GM23338 (cell line): Measurements from ENCODE around the gene SRD5A2. TPM values are rescaled to one million over a fixed set of nuclear protein-coding genes. Genes with fewer than 3 reads are reported as not detected.

Source experiments
- ATAC-seq: fragments of 200-7000 bp; cut with Tn5 transposase; 3 replicates; pipeline ENCODE4 v1.9.1; 2020
- DNase-seq: peaks from one replicate; pipeline ENCODE4 v3.0.0-alpha.2; 2015; ENCODE audit warnings: low spot score
- H2AFZ ChIP-seq: fragments of 200-600 bp; sonication (generic); 2 replicates; pipeline ENCODE4 v1.8.0; 2016; ENCODE audit warnings: antibody characterized with exemption, mild to moderate bottlenecking, moderate library complexity
- H3F3A ChIP-seq: fragments of 200-600 bp; sonication (generic); replicated peaks from 2 replicates; pipeline ENCODE4 v1.8.0; 2017; ENCODE audit warnings: antibody characterized with exemption, mixed run types, low read depth
- H3K27ac ChIP-seq: fragments of 200-600 bp; sonication (generic); 2 replicates; pipeline ENCODE4 v1.6.1; 2016; ENCODE audit warnings: low read depth
- H3K27me3 ChIP-seq: fragments of 200-600 bp; sonication (generic); 2 replicates; pipeline ENCODE4 v1.8.0; 2016; ENCODE audit warnings: mild to moderate bottlenecking, mixed run types, moderate library complexity; ENCODE audit not compliant: insufficient read depth
- H3K36me3 ChIP-seq: fragments of 200-600 bp; sonication (generic); 2 replicates; pipeline ENCODE4 v1.8.0; 2016; ENCODE audit warnings: mild to moderate bottlenecking; ENCODE audit not compliant: insufficient read depth
- H3K4me1 ChIP-seq: fragments of 200-600 bp; sonication (generic); 2 replicates; pipeline ENCODE4 v1.8.0; 2016; ENCODE audit warnings: mild to moderate bottlenecking, moderate library complexity; ENCODE audit not compliant: insufficient read depth
- H3K4me2 ChIP-seq: fragments of 200-600 bp; sonication (generic); 2 replicates; pipeline ENCODE4 v1.7.1; 2017; ENCODE audit warnings: mixed run types
- H3K4me3 ChIP-seq: fragments of 200-600 bp; sonication (generic); 2 replicates; pipeline ENCODE4 v1.6.1; 2016; ENCODE audit warnings: mixed run types
- H3K79me2 ChIP-seq: fragments of 200-600 bp; sonication (generic); replicated peaks from 2 replicates; pipeline ENCODE4 v1.8.0; 2017; ENCODE audit warnings: mild to moderate bottlenecking; ENCODE audit not compliant: insufficient read depth
- H3K9me2 ChIP-seq: fragments of 200-600 bp; sonication (generic); 2 replicates; pipeline ENCODE4 v1.8.0; 2017; ENCODE audit not compliant: insufficient read depth
- H4K20me1 ChIP-seq: fragments of 200-600 bp; sonication (generic); replicated peaks from 2 replicates; pipeline ENCODE4 v1.8.0; 2017; ENCODE audit warnings: mild to moderate bottlenecking; ENCODE audit not compliant: insufficient read depth
- H3K27ac Mint-ChIP-seq: 2 replicates; pipeline ENCODE4 v1.8.0; 2020; ENCODE audit warnings: inconsistent platforms, mild to moderate bottlenecking, moderate library complexity, mixed read lengths
- H3K27me3 Mint-ChIP-seq: 3 replicates; pipeline ENCODE4 v1.8.0; 2022; ENCODE audit warnings: low read depth, mild to moderate bottlenecking, moderate library complexity, mixed read lengths, inconsistent platforms; ENCODE audit not compliant: insufficient read depth, poor library complexity
- H3K36me3 Mint-ChIP-seq: 3 replicates; pipeline ENCODE4 v1.8.0; 2021; ENCODE audit warnings: low read depth, mild to moderate bottlenecking, inconsistent platforms, moderate library complexity, mixed read lengths
- H3K4me1 Mint-ChIP-seq: 3 replicates; pipeline ENCODE4 v1.8.0; 2020; ENCODE audit warnings: mild to moderate bottlenecking, inconsistent platforms, mixed read lengths
- H3K4me3 Mint-ChIP-seq: 3 replicates; pipeline ENCODE4 v1.8.0; 2021; ENCODE audit warnings: moderate library complexity, mild to moderate bottlenecking, inconsistent platforms, mixed read lengths
- H3K9me3 Mint-ChIP-seq: 3 replicates; pipeline ENCODE4 v1.8.0; 2020; ENCODE audit warnings: moderate library complexity, mild to moderate bottlenecking, inconsistent platforms, mixed read lengths
- CREB1 ChIP-seq: fragments of 250-450 bp; sonication (Bioruptor Pico); IDR thresholded peaks from 2 replicates; pipeline ENCODE4 v1.5.0; 2020; ENCODE audit warnings: low read depth, mild to moderate bottlenecking, moderate library complexity
- EZH2 ChIP-seq: fragments of 200-600 bp; sonication (generic); IDR thresholded peaks from one replicate; pipeline ENCODE4 v1.8.0; 2017; ENCODE audit warnings: antibody characterized with exemption, mild to moderate bottlenecking, low read depth; ENCODE audit not compliant: unreplicated experiment
- EZH2phosphoT487 ChIP-seq: fragments of 200-600 bp; sonication (generic); IDR thresholded peaks from one replicate; pipeline ENCODE4 v1.8.1; 2018; ENCODE audit warnings: antibody characterized with exemption; ENCODE audit not compliant: unreplicated experiment
- JUNB ChIP-seq: IDR thresholded peaks from one replicate; pipeline ENCODE4 v1.6.1; 2016; ENCODE audit warnings: antibody characterized with exemption; ENCODE audit not compliant: unreplicated experiment
- NANOG ChIP-seq: IDR thresholded peaks from 2 replicates; pipeline ENCODE4 v1.6.1; 2016; ENCODE audit warnings: antibody characterized with exemption, borderline replicate concordance
- POLR2AphosphoS5 ChIP-seq: IDR thresholded peaks from 2 replicates; pipeline ENCODE4 v1.6.1; 2016; ENCODE audit warnings: antibody characterized with exemption, low read depth
- STAT1 ChIP-seq: IDR thresholded peaks from one replicate; pipeline ENCODE4 v1.6.1; 2016; ENCODE audit warnings: antibody characterized with exemption; ENCODE audit not compliant: unreplicated experiment
- ZNF114 ChIP-seq: fragments of 250-450 bp; sonication (Bioruptor Pico); IDR thresholded peaks from 2 replicates; pipeline ENCODE4 v1.5.0; 2020; ENCODE audit warnings: mild to moderate bottlenecking, moderate library complexity
- ZNF331 ChIP-seq: fragments of 250-450 bp; sonication (Bioruptor Pico); IDR thresholded peaks from 2 replicates; pipeline ENCODE4 v1.5.0; 2020; ENCODE audit warnings: low read depth, mild to moderate bottlenecking, moderate library complexity
- polyA plus RNA-seq: library from polyadenylated mRNA; unstranded; fragments of >200 nt; fragmentation: Nextera tagmentation; extraction: Ambion mirVana; gene quantifications from 2 replicates; pipeline ENCODE4 v1.2.1, GENCODE V29; 2016
- total RNA-seq: library from RNA; depleted of rRNA; stranded (reverse); fragments of >200 nt; shearing (Covaris generic); gene quantifications from 2 replicates; pipeline ENCODE4 v1.2.3, GENCODE V29; 2014
- TF ChIP-seq, protein P1 (sequence below), 2 experiments: fragments of 200-600 bp in 1 of 2; sonication (generic) in 1 of 2; conservative IDR thresholded peaks; 2 replicates each; pipeline versions ENCODE4 v1.5.1 to v1.6.1; 2016 to 2017; ENCODE audit warnings: antibody characterized with exemption in 2 of 2, low read depth in 2 of 2, mild to moderate bottlenecking in 2 of 2, moderate library complexity in 1 of 2
- TF ChIP-seq, protein P2 (sequence below): IDR thresholded peaks from 2 replicates; pipeline ENCODE4 v1.6.1; 2016; ENCODE audit warnings: antibody characterized with exemption

SRD5A2 gene
- total and polyA plus RNA-seq, 2 experiments from 2014 or later, result 0.03 to 0.05 TPM

DNA sequence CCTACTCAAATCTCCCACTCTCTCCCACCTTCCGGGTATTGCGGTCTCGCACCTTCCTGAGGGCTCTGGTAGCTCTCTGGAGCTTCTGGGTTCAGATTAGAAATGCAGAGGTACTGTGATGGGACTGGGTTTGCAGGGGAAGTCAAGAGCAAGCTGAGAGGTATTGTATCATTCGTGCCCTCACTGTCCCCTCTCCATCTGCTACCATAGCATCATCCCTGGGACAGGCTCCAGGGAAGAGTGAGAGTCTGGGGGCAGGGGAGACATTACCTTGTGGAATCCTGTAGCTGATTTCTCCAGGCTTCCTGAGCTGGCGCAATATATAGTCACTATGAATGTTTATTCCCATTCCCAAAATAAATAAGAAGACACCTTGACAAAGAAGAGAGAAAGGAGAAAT, 49.6 kb downstream of the SRD5A2 start:
- no peak overlapping the region for H3K27ac Mint-ChIP-seq
- peaks cover 6% of the 10 kb centered on the region for H3K27me3 Mint-ChIP-seq
- Histone ChIP-seq H3K4me1 (no peaks in the 10 kb centered on the region), H3K4me2 (no peak overlapping the region), H3K4me3 (no peak overlapping the region), H3K79me2 (no peaks in the 10 kb centered on the region), H4K20me1 (no peaks in the 10 kb centered on the region), H3K27me3 (no peaks in the 10 kb centered on the region), H3K36me3 (no peaks in the 10 kb centered on the region), H2AFZ (no peak overlapping the region), H3K9me2 (no peaks in the 10 kb centered on the region), H3F3A (no peaks in the 10 kb centered on the region), H3K27ac (no peak overlapping the region)
- TF ChIP-seq JUNB (no peak), ZNF331 (CRISPR knock-in tag) (no peak), EZH2 (no peak), NANOG (no peak), POLR2AphosphoS5 (no peak), ZNF114 (no peak), EZH2phosphoT487 (no peak), CREB1 (CRISPR knock-in tag) (no peak)
- TF ChIP-seq, protein P1, sequence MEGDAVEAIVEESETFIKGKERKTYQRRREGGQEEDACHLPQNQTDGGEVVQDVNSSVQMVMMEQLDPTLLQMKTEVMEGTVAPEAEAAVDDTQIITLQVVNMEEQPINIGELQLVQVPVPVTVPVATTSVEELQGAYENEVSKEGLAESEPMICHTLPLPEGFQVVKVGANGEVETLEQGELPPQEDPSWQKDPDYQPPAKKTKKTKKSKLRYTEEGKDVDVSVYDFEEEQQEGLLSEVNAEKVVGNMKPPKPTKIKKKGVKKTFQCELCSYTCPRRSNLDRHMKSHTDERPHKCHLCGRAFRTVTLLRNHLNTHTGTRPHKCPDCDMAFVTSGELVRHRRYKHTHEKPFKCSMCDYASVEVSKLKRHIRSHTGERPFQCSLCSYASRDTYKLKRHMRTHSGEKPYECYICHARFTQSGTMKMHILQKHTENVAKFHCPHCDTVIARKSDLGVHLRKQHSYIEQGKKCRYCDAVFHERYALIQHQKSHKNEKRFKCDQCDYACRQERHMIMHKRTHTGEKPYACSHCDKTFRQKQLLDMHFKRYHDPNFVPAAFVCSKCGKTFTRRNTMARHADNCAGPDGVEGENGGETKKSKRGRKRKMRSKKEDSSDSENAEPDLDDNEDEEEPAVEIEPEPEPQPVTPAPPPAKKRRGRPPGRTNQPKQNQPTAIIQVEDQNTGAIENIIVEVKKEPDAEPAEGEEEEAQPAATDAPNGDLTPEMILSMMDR (conservative IDR thresholded peaks at IDR 0.05; ENCODE audit: low read depth in 2 of 2), result no peak
- TF ChIP-seq, protein P2, sequence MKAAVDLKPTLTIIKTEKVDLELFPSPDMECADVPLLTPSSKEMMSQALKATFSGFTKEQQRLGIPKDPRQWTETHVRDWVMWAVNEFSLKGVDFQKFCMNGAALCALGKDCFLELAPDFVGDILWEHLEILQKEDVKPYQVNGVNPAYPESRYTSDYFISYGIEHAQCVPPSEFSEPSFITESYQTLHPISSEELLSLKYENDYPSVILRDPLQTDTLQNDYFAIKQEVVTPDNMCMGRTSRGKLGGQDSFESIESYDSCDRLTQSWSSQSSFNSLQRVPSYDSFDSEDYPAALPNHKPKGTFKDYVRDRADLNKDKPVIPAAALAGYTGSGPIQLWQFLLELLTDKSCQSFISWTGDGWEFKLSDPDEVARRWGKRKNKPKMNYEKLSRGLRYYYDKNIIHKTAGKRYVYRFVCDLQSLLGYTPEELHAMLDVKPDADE, result no peak
- H3K4me3 Mint-ChIP-seq, result no peak overlapping the region
- no peaks in the 10 kb centered on the region; the same call in 2 of the 3 replicates for H3K9me3 Mint-ChIP-seq
- DNase-seq (no peak), ATAC-seq (no peak)
- no peaks in the 10 kb centered on the region for H3K36me3 Mint-ChIP-seq
- H3K4me1 Mint-ChIP-seq, result no peaks in the 10 kb centered on the region; the same call in 2 of the 3 replicates

DNA sequence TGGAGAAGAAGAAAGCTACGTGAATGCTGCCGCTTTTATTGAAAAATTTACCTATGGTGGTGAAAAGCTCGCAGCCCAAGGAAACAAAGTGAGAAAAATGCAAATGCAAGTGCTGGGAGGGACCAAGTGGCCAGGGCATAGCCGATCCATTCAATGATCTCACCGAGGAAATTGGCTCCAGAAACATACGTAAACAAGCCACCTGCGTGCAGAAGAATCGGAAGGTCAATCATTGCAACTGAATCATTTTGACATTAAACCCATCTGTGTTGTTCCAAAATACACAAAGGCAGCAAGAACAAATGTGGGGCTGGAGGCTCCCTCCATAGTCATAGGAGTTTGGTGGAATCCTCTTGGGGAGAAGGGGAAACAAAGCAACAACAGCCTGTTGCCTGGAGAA, 51.5 kb downstream of the SRD5A2 start:
- Mint-ChIP-seq H3K9me3 (no peaks in the 10 kb centered on the region; the same call in 2 of the 3 replicates), H3K4me3 (no peak overlapping the region), H3K36me3 (no peaks in the 10 kb centered on the region), H3K27me3 (peaks cover 6% of the 10 kb centered on the region), H3K4me1 (no peaks in the 10 kb centered on the region; the same call in 2 of the 3 replicates), H3K27ac (no peak overlapping the region)
- Histone ChIP-seq H3F3A (no peaks in the 10 kb centered on the region), H2AFZ (peak overlapping the region; percentile 59; the same call in 1 of the 2 replicates), H3K27ac (no peak overlapping the region), H3K9me2 (no peaks in the 10 kb centered on the region), H4K20me1 (no peaks in the 10 kb centered on the region), H3K79me2 (no peaks in the 10 kb centered on the region), H3K4me1 (no peaks in the 10 kb centered on the region), H3K27me3 (no peaks in the 10 kb centered on the region), H3K4me3 (no peak overlapping the region), H3K36me3 (no peaks in the 10 kb centered on the region), H3K4me2 (no peak overlapping the region)
- no peak for ATAC-seq
- no peak for DNase-seq
- TF ChIP-seq STAT1 (no peak), EZH2phosphoT487 (no peak), ZNF114 (no peak), NANOG (no peak), JUNB (no peak), POLR2AphosphoS5 (no peak), EZH2 (no peak), CREB1 (CRISPR knock-in tag) (no peak), ZNF331 (CRISPR knock-in tag) (no peak)
- TF ChIP-seq, protein P2, result no peak
- TF ChIP-seq, protein P1 (conservative IDR thresholded peaks at IDR 0.05; ENCODE audit: low read depth in 2 of 2), result no peak
